Stimulated activated CD4-positive, alpha-beta T cell treated with anti-CD3 and anti-CD28 coated beads, Interleukin-12 subunit alpha, Interleukin-12 subunit beta, amount 100 ng/mL, for 24 hours (primary cell): ENCODE data around the gene SHMT2.
A peak's percentile ranks its signal among the peaks of the same experiment; 100 is the strongest.

ENCODE experiments used
- DNase-seq, 2 experiments: peaks; one replicate each; pipeline ENCODE4 v3.0.0-alpha.2; 2020; ENCODE audit warnings: low read depth in 2 of 2

Gene SHMT2

GRCh38 chr12:57238854-57239554 is 9.5 kb downstream of the SHMT2 start:
- DNase-seq, result peak; percentile 66 to 88

GRCh38 chr12:57239587-57240065 is 10.1 kb downstream of the SHMT2 start:
- no peak for DNase-seq

GRCh38 chr12:57240066-57240921 is 10.8 kb downstream of the SHMT2 start:
- DNase-seq, result peak in 1 of 2 experiments; percentile 65

GRCh38 chr12:57240926-57241401 is 11.5 kb downstream of the SHMT2 start:
- DNase-seq, result no peak

- no peak for DNase-seq
These were observed 12.1 kb downstream of the SHMT2 start for GRCh38 chr12:57241402-57242310.

GRCh38 chr12:57242329-57242690 is 12.8 kb downstream of the SHMT2 start:
- no peak for DNase-seq

- peak in 1 of 2 experiments; percentile 67 for DNase-seq
These were observed 13.4 kb downstream of the SHMT2 start for GRCh38 chr12:57242691-57243454.

- peak; percentile 64 to 87 for DNase-seq
These were observed 14.2 kb downstream of the SHMT2 start for GRCh38 chr12:57243521-57244311.

- no peak for DNase-seq
These were observed 14.8 kb downstream of the SHMT2 start for GRCh38 chr12:57244312-57244696.

GRCh38 chr12:57247041-57247440 is 17.5 kb downstream of the SHMT2 start:
- no peak for DNase-seq

- no peak for DNase-seq
These were observed 19.6 kb downstream of the SHMT2 start for GRCh38 chr12:57248934-57249742.

- DNase-seq, result no peak
These were observed 21.0 kb downstream of the SHMT2 start for GRCh38 chr12:57250541-57250940.

GRCh38 chr12:57250956-57251355 is 21.4 kb downstream of the SHMT2 start, which contains the start of gene STAC3:
Gene STAC3, minus strand, starts transcription at chr12:57251187. Its CDS starts 1,551 bp downstream, at chr12:57249636.
- DNase-seq, result no peak

- no peak for DNase-seq
These were observed 25.2 kb downstream of the SHMT2 start for GRCh38 chr12:57254506-57255280.

GRCh38 chr12:57255916-57256315 is 26.4 kb downstream of the SHMT2 start:
- DNase-seq, result no peak

GRCh38 chr12:57258977-57259970 is 29.8 kb downstream of the SHMT2 start:
- DNase-seq, result no peak

- no peak for DNase-seq
These were observed 30.9 kb downstream of the SHMT2 start for GRCh38 chr12:57260366-57260765.
